HG02970 (cell line): Measurements from ENCODE around the gene SNX11.

Experiments used
- ATAC-seq: cut with Tn5 transposase; IDR thresholded peaks from one replicate; pipeline ENCODE4 v1.9.1; 2021; ENCODE audit warnings: mild to moderate bottlenecking, moderate library complexity, moderate number of reproducible peaks; ENCODE audit not compliant: unreplicated experiment, low FRiP score

The SNX11 gene

DNA sequence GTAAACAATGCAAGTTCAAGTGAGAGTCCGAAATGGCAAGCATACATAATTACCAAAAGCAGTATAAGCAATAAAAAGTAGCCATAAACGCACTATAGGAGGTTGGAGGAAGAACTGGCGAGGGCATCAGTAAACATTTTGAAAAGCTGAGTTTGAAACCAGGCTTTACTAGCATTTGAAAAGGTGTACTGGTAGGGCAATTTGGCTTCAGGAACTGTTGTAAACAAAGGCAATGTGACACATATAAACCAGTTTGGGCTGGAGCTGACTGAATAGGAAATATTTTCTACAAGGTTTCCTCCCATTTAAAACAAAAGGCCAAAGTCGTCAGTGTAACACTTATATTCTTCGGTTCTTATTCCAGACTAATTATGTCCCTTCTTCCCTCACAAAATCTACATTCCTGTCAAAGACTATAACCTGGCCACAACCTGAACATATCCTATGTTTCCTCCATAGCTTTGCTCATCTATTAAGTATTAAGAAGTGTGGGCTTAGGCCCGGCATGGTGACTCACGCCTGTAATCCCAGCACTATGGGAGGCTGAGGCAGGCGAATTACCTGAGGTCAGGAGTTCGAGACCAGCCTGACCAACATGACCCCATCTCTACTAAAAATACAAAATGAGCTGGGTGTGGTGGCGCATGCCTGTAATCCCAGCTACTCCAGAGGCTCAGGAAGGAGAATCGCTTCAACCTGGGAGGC, 14.1 kb upstream of the SNX11 start:
- no peak for ATAC-seq

DNA sequence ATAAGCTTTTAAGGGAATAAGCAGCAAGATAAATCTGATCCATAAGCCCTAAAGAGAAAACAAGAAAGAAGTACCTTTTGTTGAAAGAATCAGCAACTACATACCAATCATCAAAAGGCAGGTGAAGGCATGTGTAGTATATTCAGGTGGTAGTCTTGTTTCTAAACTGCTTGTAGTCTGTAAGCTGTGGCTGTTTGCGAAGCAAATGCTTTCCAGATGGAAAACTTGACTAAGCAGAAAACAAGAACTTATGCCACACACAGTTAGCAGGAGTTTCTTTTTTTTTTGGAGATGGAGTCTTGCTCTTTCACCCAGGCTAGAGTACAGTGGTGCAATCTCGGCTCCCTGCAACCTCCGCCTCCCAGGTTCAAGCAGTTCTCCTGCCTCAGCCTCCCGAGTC, 12.0 kb upstream of the SNX11 start:
- ATAC-seq, result no peak

DNA sequence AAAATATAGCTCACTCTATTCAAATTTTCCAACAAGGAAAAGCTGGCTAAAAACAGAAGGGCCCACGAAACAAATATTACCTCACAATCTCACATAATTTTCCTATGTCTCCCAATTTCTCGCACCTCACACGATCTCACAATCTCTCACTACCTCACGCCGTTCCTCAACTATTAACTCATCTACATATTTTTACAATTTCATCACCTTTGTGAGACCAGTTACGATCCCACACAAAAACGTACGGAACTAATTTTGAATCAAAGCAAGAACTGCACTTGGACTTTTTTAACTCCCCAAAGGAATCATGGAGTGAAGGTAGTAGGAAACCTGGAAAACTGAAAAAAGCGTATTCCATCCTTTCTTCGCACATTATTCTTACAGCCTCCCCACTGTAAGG, 7.4 kb upstream of the SNX11 start:
- no peak for ATAC-seq

DNA sequence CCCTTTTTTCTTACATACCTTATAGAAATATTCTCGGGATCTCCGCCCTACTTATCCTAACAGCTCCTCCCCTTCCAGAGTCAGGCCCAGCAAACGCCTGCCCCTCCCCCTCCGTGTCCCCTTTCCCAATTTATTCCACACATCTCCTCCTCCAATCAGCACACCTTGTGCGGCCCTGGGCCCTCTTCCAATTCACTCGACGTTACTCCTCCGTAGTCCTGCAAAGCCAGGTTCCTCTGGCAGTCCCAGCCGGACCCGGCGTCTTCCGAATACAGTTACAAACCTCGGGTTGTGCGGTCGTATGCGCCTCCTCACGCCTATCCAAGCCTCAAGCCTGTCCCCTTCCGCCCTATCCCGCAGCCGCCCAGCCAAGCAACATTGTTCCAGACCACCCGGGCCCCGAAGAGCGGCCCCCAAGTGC, 7.0 kb upstream of the SNX11 start:
- no peak for ATAC-seq

DNA sequence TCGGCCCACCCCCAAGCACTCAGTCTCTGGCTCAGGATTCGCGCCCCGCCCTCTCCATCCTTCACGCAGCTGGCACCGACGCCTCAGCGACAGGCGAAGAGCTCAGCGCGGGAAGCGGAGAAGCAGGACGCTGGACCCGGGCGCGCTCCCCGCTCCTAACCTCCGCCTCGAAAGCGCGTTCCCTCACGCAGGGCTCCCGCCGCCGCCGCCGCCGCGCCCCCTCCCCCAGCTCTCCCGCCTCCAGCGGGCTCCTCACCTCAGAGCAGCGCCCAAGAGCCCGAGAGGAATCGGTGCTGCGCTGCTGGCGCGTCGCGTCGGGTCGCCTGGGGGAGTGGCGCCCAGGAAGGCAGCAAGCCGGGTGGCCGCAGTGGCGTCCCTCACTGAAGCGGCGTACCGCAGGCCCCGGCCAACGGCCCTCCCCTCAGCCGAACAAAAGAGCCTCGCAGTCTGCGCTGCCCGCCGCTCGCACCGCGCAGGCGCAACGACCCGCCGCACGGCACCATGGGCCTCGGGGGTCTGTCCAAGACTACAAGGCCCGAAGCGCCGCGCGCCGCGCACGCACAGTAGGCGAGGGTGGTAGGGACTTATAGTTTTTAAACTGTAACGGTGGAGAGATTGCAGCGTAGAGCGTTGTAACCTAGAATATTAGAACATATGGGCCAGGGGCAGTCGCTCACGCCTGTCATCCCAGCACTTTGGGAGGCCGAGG, 6.4 kb upstream of the SNX11 start, which contains the start of gene CBX1:
Gene CBX1, minus strand, starts transcription at position 467 of the 709 bp plus-strand sequence. CDS start 24,474 bp downstream, outside the sequence.
- peak; percentile 94 for ATAC-seq

DNA sequence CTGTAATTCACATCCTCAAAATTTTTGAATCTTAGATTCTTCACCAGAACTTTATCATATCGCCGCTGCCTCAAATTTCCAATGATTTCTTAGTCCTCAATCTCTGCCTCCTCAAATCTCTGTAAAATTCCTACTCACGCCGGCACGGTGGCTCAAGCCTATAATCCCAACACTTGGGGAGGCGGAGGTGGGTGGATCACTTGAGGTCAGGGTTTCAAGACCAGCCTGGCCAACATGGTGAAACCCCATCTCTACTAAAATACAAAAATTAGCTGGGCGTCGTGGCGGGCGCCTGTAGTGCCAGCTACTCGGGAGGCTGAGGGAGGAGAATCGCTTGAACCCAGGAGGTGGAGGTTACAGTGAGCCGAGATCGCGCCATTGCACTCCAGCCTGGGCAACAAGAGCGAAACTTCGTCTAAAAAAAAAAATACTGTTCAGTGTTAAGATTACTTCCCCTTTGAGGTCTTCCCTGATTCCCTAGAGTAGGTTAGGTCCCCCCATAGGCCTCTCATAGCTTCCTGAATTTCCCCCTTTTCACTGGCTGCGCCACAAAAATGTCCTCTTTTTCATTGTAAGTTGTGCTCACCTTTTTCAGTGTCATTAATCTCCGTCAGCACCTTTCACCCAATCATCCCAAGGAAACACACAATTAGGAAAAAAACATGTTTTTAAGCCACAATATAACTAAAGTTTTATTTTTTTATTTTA, 5.4 kb upstream of the SNX11 start:
- no peak for ATAC-seq

DNA sequence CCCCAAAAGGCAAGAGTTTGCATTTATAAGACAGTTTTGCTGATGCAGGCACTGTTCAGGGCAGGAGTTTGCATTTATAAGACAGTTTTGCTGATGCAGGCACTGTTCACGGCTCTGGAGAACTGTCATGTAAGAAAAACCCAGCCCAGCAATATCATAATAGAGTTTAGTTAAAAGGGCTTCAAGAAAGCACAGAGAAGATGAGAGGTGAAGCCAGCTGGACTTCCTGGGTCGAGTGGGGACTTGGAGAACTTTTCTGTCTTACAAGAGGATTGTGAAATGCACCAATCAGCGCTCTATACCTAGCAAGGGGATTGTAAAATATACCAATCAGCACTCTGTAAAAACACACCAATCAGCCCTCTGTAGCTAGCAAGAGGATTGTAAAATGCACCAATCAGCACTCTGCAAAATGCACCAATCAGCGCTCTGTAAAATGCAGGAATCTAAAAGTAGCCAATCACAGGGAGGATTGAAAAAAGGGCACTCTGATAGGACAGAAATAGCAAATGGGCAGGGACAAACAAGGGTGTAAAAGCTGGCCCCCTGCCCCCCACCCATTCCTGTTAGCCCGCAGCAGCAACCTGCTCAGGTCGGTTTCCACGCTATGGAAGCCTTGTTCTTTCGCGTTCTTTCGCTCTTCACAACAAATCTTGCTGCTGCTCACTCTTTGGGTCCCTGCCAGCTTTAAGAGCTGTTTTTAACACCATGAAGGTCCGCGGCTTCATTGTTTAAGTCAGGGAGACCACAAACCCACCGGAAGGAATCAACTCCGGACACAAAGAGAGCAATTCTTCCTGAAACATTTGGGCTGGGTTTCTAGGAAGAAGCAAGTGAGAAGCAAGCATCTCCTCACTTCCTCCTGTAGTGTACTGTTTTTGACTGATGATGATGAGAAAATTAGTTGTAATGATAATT, 4.5 kb upstream of the SNX11 start:
- no peak for ATAC-seq

DNA sequence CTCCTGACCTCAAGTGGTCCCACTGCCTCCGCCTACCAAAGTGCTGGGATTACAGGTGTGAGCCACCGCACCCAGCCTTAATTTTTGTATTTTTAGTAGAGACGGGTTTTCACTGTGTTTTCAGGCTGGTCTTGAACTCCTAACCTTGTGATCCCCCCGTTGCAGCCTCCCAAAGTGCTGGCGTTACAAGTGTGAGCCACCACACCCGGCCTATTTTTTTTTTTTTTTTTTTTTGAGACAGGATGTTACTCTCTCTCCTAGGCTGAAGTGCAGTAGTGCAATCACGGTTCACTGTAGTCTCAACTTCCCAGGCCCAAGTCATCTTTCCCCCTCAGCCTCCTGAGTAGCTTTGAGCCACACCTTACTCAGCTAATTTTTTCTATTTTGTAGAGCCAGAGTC, 3.1 kb upstream of the SNX11 start:
- ATAC-seq, result no peak

DNA sequence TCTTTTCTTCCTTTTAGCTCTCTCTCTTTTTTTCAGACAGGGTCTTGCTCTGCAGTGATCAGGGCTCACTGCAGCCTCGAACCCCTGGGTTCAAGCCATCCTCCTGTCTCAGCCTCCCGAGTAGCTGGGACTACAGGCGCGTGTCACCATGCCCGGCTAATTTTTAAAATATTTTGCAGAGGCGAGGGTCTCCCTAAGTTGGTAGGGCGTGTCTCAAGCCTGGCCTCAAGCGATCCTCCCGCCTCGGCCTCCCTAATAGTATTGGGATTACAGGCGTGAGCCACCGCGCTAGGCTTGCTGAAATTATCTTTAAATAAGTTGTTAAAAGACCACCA, 797 bp upstream of the SNX11 start:
- no peak for ATAC-seq

DNA sequence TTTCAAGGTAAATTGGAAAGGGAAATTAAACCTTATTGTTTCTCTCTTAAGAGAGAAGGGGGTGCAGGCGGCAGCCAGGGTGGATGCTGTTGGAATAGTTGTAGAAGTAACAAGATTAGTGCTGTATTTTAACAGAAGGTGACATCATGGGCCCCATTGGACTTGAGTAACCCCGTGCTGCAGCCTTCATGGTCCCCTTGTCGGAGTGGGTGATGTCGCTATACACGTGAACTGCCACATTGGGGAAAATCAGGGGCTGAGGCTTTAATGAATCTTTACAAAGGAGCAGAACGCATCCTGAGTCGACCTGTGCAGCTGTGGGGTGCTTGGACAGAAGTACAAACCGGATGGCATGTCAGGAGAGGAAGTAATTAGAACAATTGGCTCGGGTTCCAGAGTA, 3.2 kb downstream of the SNX11 start:
- ATAC-seq, result no peak

DNA sequence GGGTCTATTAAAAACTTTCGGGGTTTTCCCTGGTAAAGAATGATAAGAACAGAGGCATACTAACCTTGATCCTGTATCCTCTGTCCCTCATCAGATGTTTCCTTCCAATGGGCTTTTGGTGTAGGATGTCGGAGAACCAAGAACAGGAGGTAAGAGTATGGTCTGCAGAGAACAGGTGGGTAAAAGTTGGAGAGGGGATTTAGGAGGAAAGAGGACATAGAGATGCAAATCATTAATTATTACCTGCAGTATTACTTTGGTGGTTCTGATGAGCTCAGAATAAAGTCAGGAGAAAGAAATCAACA, 4.3 kb downstream of the SNX11 start:
- no peak for ATAC-seq

DNA sequence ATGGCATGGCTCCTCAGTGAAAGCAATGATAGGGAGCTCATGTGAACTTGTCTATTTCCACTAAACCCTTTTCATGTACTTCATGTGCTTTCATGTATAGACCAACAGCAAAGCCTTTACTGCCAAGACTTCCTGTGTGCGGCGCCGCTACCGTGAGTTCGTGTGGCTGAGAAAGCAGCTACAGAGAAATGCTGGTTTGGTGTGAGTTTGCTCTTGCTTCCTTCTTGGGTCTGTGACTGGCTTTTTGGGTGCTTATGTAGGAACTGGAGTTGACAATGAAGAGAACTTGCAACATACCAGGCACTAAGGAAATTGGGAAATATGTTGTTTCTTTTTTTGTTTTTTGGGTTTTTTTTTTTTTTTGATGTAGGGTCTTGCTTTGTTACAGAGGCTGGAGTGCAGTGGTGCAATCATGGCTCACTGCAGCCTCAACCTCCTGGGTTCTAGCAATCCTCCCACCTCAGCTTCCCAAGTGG, 5.7 kb downstream of the SNX11 start:
- no peak for ATAC-seq

DNA sequence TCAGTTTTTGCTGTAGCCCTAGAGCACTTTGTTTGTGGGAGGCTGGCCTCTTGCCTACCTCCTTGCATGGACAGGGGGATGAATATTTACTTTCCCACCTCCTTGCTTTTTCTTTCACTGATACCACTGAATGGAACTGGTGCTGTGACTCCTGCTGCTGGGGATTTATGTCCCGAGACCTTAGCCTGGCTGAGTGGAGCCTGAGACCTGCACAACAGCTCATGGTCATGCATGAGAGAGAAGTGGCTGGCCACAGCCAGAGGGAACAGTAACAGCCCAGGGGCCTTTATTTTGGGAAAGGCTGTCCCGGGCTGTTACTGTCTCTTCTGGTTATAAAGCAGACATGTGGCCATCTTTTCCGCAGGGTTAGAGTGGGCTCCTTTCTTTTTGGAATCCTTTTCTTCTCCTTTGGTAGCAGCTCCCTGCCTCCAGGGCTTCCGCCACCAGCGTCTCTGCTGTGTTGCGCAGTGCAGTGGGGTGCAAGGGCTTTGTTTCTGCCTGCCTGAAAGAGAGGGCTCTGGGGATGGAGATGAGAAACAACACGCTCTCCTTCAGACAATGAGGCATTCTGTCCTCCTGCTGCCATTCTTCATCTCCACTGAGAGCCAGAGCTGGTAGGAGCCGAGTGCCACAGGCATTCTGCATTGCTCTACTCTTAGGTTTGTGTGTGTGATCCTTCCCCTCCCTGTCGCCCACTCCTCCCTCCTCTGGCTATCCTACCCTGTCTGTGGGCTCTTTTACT, 14.5 kb downstream of the SNX11 start:
- ATAC-seq, result no peak

DNA sequence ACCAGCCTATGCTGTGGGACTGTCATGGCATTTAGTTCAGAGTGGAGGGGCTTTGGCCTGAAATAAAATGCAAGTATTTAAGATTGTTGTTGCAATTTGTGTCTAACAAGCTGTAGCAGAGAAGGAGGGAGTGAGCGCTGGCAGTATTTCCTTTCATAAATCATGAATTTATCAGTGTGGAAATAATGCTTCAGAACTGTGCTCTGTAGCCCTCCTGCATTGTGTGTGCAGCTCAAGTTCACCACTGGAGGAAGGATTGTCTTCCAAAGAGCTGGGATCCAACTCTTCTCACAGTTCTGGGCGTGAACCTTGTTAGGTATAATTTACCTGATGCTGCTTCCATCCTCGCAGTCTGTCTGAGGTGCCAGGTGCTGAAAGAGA, 15.1 kb downstream of the SNX11 start:
- no peak for ATAC-seq

DNA sequence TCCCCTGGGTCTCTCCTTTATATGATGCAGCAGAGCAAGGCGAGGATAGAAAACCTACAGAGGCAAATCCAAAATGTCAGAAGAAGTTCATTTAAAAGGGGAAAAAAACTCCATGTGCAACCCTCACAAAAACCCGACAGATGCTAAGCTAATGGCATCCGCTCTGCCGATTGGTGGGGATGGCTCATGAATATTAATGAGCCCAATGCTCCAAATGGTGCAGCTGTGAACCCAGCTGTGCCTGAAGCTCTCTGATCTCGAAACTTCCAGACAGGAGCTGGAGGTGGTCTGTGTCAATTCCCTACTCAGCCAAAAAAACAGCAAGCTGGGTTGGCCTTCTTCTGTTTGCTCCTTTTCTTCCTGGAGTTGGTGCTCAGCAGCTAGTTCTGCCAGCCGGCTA, 15.5 kb downstream of the SNX11 start:
- no peak for ATAC-seq

DNA sequence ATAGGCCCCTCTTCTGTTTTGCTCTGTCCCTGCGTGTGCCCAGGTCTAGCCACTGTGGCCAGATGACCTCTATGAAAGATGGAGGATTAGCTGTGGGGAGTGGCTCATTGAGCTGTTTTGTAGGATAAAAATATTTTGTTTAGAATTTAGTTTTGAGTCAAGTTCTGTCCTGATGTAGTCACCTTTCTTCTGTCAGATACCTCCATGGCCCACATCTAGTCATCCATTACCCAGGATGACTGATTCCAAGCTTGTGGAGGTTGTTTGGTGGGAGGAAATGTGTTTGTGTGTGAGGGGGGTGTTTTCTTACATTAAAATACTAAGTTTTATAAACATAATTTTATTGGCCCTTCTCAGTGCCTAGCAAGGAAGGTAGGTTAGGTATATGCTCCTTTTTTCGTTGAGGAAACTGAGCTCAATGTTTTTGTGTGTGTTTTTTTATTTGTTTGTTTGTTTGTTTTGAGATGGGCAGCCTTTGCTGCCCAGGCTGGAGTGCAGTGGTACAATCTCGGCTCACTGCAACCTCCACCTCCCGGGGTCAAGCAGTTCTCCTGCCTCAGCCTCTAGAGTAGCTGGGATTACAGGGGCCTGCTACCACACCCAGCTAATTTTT, 16.3 kb downstream of the SNX11 start:
- no peak for ATAC-seq

DNA sequence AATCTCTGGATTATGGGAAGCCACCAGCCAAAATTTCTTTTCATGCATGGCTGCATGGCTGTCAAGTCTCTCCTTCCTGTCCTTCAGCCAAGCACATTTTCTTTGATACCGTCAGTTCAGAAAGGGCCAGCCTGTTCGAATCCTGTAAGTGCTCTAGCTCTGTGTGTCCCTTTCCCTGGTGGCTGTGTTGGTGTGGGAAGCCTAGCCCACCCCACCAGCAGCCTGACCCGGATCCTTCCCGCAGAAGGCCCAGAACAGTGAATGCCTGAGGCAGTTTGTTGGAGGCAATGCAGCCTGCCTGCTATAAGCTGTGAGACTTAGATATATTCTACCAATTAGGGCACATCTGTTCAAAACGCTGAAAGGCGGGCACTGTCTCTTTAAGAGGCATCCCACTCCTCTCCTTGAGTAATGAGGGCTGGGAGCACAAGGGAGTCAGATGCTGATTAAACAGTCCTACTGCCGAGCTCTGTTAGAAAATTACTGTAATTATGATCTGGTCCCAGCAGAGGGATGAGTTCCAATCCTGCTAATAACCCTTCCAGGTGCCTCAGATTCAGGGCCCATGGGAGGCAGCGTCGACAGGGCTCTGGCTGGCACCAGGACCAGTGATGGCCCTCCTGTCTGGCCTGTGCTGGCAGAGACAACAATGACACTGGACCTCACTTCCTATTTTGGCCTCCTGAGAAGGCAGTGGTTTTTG, 18.4 kb downstream of the SNX11 start:
- no peak for ATAC-seq

DNA sequence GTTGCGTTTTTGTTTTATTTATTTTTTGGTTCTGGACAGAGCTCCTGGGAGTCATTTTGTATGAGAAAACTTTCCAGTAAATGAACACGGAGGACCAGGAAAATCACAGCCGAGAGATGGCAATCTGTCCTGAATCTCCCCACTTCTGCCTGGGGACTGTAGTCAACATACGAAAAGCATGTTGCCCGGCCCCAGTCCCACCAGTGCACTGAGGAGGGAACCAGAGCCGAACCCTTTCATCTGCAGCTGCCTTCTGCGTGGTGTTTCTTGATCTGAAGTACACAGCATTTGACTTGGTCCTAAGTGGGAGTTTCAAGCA, 18.9 kb downstream of the SNX11 start:
- ATAC-seq, result no peak

DNA sequence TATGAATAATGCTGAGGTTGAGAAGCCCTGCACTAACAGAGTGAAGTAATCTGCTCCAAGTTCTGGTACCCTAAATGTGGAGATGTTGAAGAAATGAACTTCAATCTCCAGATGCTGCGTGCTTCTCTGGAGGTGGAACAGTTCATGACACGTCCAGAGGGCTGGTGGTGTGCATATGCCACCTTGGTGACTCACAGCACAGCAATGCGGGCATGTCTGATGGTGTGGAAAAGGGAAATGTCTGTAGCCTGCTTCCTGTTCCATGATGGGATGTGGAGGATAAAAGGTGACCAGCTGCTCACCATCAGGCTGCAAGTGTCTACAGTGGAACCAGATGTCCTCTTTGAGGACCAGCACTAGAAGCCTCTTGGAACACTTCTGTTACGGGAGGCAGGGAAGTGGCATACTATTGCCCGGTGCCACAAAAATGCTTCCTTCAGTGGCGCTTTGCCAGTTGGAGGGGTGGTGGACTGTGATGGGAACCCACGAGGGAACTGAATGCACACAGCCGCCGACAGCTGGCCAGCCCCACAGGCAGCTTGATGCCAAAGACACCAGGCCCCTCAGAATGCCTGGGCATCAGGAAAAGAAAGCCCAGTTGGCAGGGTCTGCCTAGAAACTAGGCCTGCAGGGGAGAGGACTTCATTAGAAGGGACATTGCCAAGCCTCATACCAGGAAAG, 19.9 kb downstream of the SNX11 start:
- ATAC-seq, result no peak
